ENCODE measurements around the gene CYP3A4. TPM values are rescaled to one million over a fixed set of nuclear protein-coding genes. Genes with fewer than 3 reads are reported as not detected.

CYP3A4 gene
- polyA plus RNA-seq, 1 of the 3 experiments (the other 2 are of a cell fraction) = not detected

Small RNA genes lying within 50 kb of the gene (small RNA-seq; reads per million reads assigned to genes)
- gene CYP3A137P = 0 reads per million in 7 experiments

Other genes starting within 250 kb of the CYP3A4 start
- gene FAM200A, start 232.1 kb downstream of the CYP3A4 start, polyA plus RNA-seq (2012; rRNA removed) = 6.2 and 8.2 TPM in 2 replicates
- 113 and 144 TPM in 2 replicates for gene ZNF655, start 225.5 kb downstream of the CYP3A4 start, polyA plus RNA-seq (2012; rRNA removed)
- gene TMEM225B, start 185.9 kb downstream of the CYP3A4 start, polyA plus RNA-seq (2012; rRNA removed) = 1.5 and 2.2 TPM in 2 replicates
- gene ZSCAN25, start 167.2 kb downstream of the CYP3A4 start, polyA plus RNA-seq (2012; rRNA removed) = 14.9 and 18.7 TPM in 2 replicates
- 0.25 and 0.31 TPM in 2 replicates for gene CYP3A5, start 104.2 kb downstream of the CYP3A4 start, polyA plus RNA-seq (2012; rRNA removed)
- not detected in 2 replicates for gene CYP3A7, start 49.0 kb downstream of the CYP3A4 start, polyA plus RNA-seq (2012; rRNA removed)
- gene CYP3A43, start 43.8 kb upstream of the CYP3A4 start, polyA plus RNA-seq (2012; rRNA removed) = not detected in 2 replicates
- not detected in 2 replicates for gene OR2AE1, start 92.8 kb upstream of the CYP3A4 start, polyA plus RNA-seq (2012; rRNA removed)
- 6.6 and 7.6 TPM in 2 replicates for gene TRIM4, start 135.3 kb upstream of the CYP3A4 start, polyA plus RNA-seq (2012; rRNA removed)
- not detected in 2 replicates for gene GJC3, start 145.4 kb upstream of the CYP3A4 start, polyA plus RNA-seq (2012; rRNA removed)
- 0.15 TPM in 1 of 2 replicates, not detected in the other for gene AZGP1, start 191.8 kb upstream of the CYP3A4 start, polyA plus RNA-seq (2012; rRNA removed)
- gene ZKSCAN1, start 231.4 kb upstream of the CYP3A4 start, polyA plus RNA-seq (2012; rRNA removed) = 21.1 and 30.7 TPM in 2 replicates